Right cardiac atrium (tissue), 5 donors: Measurements from ENCODE around the gene PCBD2. TPM values are rescaled to one million over a fixed set of nuclear protein-coding genes. Genes with fewer than 3 reads are reported as not detected.
"Not testable (repeated sequence)": the region's sequence is repeated elsewhere in the genome, so short reads cannot be mapped to it uniquely, and the experiment has no call there.

Experiments used
- ATAC-seq, 2 donors: fragments of 200-7000 bp; cut with Tn5 transposase; one replicate each; pipeline versions ENCODE4 v1.8.0 to v1.9.1; 2020; ENCODE audit warnings: moderate library complexity in 2 of 2, mild to moderate bottlenecking in 1 of 2
- DNase-seq, 3 donors: peaks; one replicate each; pipeline ENCODE4 v3.0.0-alpha.2; 2020
- H3K27ac ChIP-seq: one replicate; pipeline ENCODE4 v1.5.1; 2013; ENCODE audit warnings: mild to moderate bottlenecking, low read length, control low read depth, moderate library complexity
- H3K27me3 ChIP-seq: one replicate; pipeline ENCODE4 v1.6.1; 2013; ENCODE audit not compliant: control insufficient read depth, insufficient read depth
- H3K4me1 ChIP-seq: one replicate; pipeline ENCODE4 v1.6.1; 2013; ENCODE audit warnings: low read length; ENCODE audit not compliant: control insufficient read depth, insufficient read depth
- H3K4me3 ChIP-seq: one replicate; pipeline ENCODE4 v1.5.1; 2013; ENCODE audit warnings: low read length, control low read depth
- H3K9me3 ChIP-seq: one replicate; pipeline ENCODE4 v1.6.1; 2013; ENCODE audit warnings: low read length; ENCODE audit not compliant: control insufficient read depth
- WGBS: extraction: QIAGEN DNeasy Blood & Tissue Kit; methylation state at CpG from one replicate; pipeline ENCODE4 v1.1.7; 2013; 5-methylcytosine and 5-hydroxymethylcytosine counted together
- intact Hi-C, 4 donors: fragments of 100-400 bp; cut with DNase I; formaldehyde crosslinking; loops; one replicate each; pipeline versions ENCODE4 v1.11.0 to v1.14.0; 2022 to 2023
- polyA plus RNA-seq: library from polyadenylated mRNA; stranded (reverse); fragments of 200-250 nt; gene quantifications from one replicate; pipeline ENCODE4 v1.2.3, GENCODE V29; 2013
- total RNA-seq, 4 donors: library from RNA; stranded (reverse); fragmentation: NEBNext Ultra II Directional; extraction: Animal tissue kit (Norgen Biotek cat#: 25700); gene quantifications; one replicate each; pipeline ENCODE4 v1.2.1, GENCODE V29; 2021
- donor health status: healthy with polysubstance abuse.
- donor health status: DM: no; HTN: yes; CAD: no.
- donor health status: DM: no; HTN: no; CAD: no.
- donor health status: DM: no; HTN: yes; CAD: no; lungs with severe emphysema.
- donor health status: DM: yes; HTN: yes; CAD: no.

Gene PCBD2
- total and polyA plus RNA-seq, 5 donors, result 11.7 to 17.5 (median 14.6) TPM

- H3K27me3 ChIP-seq, ATAC-seq, intact Hi-C loops, DNase-seq, H3K4me3 ChIP-seq, H3K27ac ChIP-seq, H3K9me3 ChIP-seq, H3K4me1 ChIP-seq: not testable (repeated sequence)
- 75% methylated on average over 2 of the region's 3 CpGs for WGBS
Observed at GRCh38 chr5:134880937-134881336, 24.0 kb upstream of the PCBD2 start.

DNA sequence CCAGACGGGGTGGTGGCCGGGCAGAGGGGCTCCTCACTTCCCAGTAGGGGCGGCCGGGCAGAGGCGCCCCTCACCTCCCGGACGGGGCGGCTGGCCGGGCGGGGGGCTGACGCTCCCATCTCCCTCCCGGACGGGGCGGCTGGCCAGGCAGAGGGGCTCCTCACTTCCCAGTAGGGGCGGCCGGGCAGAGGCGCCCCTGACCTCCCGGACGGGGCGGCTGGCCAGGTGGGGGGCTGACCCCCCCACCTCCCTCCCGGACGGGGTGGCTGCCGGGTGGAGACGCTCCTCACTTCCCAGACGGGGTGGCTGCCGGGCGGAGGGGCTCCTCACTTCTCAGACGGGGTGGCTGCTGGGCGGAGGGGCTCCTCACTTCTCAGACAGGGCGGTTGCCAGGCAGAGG, 23.2 kb upstream of the PCBD2 start:
- H3K27me3 ChIP-seq, H3K4me3 ChIP-seq, H3K27ac ChIP-seq, ATAC-seq, intact Hi-C loops, H3K9me3 ChIP-seq, H3K4me1 ChIP-seq: not testable (repeated sequence)
- 98% methylated on average over 26 of the region's 30 CpGs for WGBS
- DNase-seq, result peak in 1 of 3 donors; percentile 62

DNA sequence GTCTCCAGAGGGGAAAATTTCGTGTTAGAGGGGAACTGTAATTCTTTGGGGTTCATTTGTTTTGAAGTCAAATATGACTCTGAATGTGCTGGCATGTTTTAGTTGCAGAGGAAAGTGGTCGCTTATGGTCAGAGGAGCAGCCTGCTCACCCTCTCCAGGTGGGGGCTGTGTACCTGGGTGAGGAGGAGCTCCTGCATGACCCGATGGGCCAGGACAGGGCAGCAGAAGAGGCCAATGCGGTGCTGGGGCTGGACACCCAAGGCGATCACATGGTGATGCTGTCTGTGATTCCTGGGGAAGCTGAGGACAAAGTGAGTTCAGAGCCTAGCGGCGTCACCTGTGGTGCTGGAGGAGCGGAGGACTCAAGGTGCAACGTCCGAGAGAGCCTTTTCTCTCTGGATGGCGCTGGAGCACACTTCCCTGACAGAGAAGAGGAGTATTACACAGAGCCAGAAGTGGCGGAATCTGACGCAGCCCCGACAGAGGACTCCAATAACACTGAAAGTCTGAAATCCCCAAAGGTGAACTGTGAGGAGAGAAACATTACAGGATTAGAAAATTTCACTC, 17.3 kb upstream of the PCBD2 start:
- H3K4me1 ChIP-seq, result peaks cover 3% of the 10 kb centered on the region
- 88% methylated on average over 14 of the region's 14 CpGs for WGBS

DNA sequence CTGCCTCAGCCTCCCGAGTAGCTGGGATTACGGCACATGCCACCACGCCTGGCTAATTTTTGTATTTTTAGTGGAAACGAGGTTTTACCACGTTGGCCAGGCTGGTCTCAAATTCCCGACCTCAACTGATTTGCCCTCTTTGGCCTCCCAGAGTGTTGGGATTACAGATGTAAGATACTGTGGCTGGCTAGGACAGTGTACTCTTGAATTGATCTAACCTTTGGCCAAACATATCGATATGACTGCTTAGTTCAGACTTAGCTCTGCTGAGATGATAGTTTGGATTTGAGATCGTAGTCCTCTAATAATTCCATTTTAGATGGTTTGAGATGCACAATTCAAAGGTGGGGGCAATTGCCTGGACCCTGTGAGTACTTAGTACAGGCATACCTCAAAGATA, 15.6 kb upstream of the PCBD2 start:
- H3K27me3 ChIP-seq, result no peaks in the 10 kb centered on the region
- 96% methylated on average over 8 of the region's 8 CpGs for WGBS
- intact Hi-C loops, result no loop called here
- H3K4me1 ChIP-seq, result peaks cover 3% of the 10 kb centered on the region
- H3K9me3 ChIP-seq, result no peaks in the 10 kb centered on the region
- ATAC-seq (no peak), DNase-seq (no peak)
- no peak overlapping the region for H3K27ac ChIP-seq
- no peak overlapping the region for H3K4me3 ChIP-seq

More for the DNA sequence above, 17.3 kb upstream of the PCBD2 start:
- ATAC-seq (peak; percentile 13 to 19), DNase-seq (no peak)
- no peaks in the 10 kb centered on the region for H3K27me3 ChIP-seq
- no peaks in the 10 kb centered on the region for H3K9me3 ChIP-seq
- intact Hi-C loops, result no loop called here
- no peak overlapping the region for H3K4me3 ChIP-seq
- H3K27ac ChIP-seq, result no peak overlapping the region

- 98% methylated on average over 1 of the region's 1 CpG for WGBS
Observed at GRCh38 chr5:134891473-134891872, 13.5 kb upstream of the PCBD2 start.

DNA sequence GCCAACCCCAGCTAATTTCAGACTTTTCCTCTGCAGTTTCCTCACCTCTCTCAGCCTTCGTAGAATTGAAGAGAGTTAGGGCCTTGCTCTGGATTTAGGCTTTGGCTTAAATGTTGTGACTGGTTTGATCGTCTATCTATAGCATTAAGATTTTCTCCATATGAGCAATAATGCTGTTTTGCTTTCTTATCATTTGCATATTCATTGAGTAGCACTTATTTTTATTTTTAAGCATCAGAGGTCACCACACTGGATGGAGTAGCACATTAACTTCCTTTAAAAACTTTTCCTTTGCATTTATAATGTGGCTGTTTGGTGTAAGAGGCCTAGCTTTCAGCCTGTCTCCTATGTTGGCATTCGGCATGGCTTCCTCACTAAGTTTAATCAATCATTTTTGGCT, 12.6 kb upstream of the PCBD2 start:
- Histone ChIP-seq H3K27me3 (no peaks in the 10 kb centered on the region), H3K27ac (no peak overlapping the region), H3K4me1 (no peaks in the 10 kb centered on the region), H3K4me3 (no peak overlapping the region), H3K9me3 (no peaks in the 10 kb centered on the region)
- intact Hi-C loops, result no loop called here
- WGBS, result 91% methylated on average over 3 of the region's 3 CpGs
- ATAC-seq, result no peak
- DNase-seq, result no peak

More at GRCh38 chr5:134891473-134891872, 13.5 kb upstream of the PCBD2 start:
- Histone ChIP-seq H3K4me1 (peaks cover 2% of the 10 kb centered on the region), H3K27ac (no peak overlapping the region), H3K9me3 (no peaks in the 10 kb centered on the region), H3K27me3 (no peaks in the 10 kb centered on the region), H3K4me3 (no peak overlapping the region)
- ATAC-seq, result no peak
- DNase-seq, result no peak
- intact Hi-C loops, result no loop called here

DNA sequence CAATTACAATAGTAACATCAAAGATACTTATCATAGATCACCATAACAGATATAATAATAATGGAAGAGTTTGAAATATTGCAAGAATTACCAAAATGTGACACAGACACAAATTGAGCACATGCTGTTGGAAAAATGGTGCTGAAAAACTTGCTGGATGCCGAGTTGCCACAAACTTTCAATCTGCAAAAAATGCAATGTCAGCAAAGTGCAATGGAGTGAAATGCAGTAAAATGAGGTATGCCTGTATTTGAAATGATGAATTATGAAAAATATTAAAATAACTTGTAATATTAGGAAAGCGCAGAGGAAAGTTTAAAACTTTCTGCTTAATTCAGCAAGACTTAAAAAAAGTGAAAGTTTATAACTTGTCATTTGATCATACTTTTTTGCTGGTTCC, 12.0 kb upstream of the PCBD2 start:
- WGBS, result 89% methylated on average over 2 of the region's 2 CpGs
- Histone ChIP-seq H3K4me1 (no peaks in the 10 kb centered on the region), H3K4me3 (no peak overlapping the region), H3K27me3 (no peaks in the 10 kb centered on the region), H3K27ac (no peak overlapping the region), H3K9me3 (no peaks in the 10 kb centered on the region)
- ATAC-seq, result no peak
- intact Hi-C loops, result no loop called here
- no peak for DNase-seq

DNA sequence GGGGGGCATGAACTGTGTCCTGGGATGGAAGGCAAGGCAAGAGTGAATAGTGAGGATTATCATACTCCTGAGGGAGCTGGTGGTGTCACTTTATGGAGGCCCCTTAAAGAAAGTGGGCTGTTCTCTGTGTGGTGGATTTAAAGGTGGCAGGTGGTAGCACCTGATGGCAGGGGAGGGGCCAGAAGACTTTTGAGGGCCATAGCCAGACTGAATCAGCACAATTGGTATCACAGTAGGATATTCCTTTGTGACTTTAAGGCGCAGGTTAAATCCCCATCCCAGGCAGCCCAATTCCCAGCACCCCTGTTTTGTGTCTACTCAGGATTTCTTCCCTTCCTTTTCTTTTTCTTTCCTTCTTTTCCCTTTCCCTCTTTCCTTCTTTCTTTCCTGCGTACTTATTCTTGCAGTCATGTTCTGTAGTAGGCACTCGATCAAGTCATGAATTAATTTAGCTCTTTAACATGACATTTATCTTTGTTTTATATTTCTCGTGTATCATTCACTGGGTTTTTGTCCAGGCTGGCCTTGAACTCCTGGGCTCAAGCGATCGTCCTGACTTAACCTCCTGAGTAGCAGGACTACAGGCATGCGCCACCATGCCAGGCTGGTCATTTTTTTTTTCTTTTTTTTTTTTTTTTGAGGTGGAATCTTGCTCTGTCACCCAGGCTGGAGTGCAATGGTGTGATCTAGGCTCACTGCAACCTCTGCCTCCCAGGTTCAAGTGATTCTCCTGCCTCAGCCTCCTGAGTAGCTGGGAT, 11.0 kb upstream of the PCBD2 start:
- Histone ChIP-seq H3K9me3 (no peaks in the 10 kb centered on the region), H3K4me3 (no peak overlapping the region), H3K4me1 (no peaks in the 10 kb centered on the region), H3K27me3 (no peaks in the 10 kb centered on the region), H3K27ac (no peak overlapping the region)
- intact Hi-C loops, result no loop called here
- 94% methylated on average over 7 of the region's 7 CpGs for WGBS
- ATAC-seq, result no peak
- no peak for DNase-seq

DNA sequence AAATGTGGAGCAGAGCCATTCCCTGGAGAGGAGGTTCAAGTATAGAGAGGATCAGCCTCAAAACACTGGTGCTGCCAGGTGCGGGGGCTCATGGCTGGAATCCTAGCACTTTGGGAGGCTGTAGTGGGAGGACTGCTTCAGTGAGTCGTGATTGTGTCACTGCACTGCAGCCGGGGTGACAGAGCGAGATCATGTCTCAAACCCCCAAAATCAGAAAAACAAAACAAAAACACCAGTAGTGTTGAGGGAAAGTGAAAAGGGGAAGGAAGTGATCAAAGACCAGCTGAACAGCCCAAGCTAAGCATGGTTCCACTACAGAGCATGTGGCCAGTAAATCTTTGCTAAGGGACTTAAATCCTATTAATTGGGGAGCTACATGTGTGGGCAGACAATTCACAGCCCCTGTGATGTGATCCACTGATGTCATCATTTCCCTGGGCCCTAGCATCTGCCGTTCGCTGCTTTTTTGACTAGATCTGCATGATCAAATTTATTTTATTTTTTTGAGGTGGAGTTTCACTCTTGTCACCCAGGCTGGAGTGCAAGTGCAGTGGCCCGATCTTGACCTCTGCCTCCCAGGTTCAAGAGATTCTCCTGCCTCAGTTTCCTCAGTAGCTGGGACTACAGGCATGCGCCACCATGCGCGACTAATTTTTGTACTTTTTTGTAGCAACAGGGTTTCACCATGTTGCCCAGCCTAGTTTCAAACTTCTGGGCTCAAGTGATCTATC, 2.7 kb upstream of the PCBD2 start:
- no peak overlapping the region for H3K27ac ChIP-seq
- no peak for ATAC-seq
- no peaks in the 10 kb centered on the region for H3K9me3 ChIP-seq
- H3K4me3 ChIP-seq, result no peak overlapping the region
- H3K27me3 ChIP-seq, result no peaks in the 10 kb centered on the region
- no peak for DNase-seq
- H3K4me1 ChIP-seq, result no peaks in the 10 kb centered on the region
- 80% methylated on average over 10 of the region's 10 CpGs for WGBS
- intact Hi-C loops, result loop anchor here in 1 of 4 donors (10.0 kb wide), 2 partner anchors 57 to 147 kb away; partner anchors contain the start of genes C5orf24 and DDX46

DNA sequence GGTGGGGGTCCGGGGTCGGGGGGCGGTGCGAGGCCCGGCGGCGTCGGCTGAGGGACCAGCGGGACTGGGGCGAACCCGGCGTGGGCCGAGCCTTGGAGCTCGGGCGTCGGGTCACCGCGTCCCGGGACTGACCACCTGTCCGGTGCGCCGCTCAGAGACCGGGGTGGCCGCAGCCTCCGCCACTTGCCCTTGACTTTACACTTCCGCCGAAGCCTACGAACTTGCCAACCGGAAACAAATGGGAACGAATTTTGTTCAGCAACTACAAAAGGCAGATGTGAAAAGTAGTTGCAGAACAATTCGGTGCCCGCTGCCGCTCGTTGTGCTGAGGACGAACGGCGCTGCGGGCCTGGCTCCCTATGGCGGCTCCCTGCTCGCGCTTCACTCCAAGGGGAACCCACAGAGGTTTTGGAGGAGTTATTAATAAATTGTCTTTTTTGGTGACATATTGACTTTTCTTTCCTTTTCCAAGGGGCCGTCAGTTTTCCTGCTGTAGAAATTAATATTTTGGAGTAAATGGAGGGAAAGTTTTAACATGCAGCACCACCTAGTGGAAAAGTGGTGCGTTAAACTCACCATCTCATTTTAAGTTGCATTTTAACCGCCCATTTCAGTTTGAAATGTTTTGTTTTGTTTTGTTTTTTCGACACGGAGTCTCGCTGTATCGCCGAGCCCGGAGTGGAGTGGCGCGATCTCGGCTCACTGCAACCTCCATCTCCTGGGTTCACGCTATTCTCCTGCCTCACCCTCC, 490 bp downstream of the PCBD2 start:
- Histone ChIP-seq H3K9me3 (no peaks in the 10 kb centered on the region), H3K27ac (peak overlapping the region; percentile 93), H3K27me3 (no peaks in the 10 kb centered on the region), H3K4me1 (no peaks in the 10 kb centered on the region), H3K4me3 (peak overlapping the region; percentile 71)
- DNase-seq, result peak in 1 of 3 donors; percentile 79
- intact Hi-C loops, result loop anchor here in 2 of 4 donors (5.0 to 10.0 kb wide), 3 partner anchors 61 to 168 kb away; partner anchors contain the start of genes C5orf24 (in 1 of the 2), CAMLG (in 1 of the 2) and DDX46 (in 1 of the 2)
- ATAC-seq, result peak; percentile 64 to 70
- under 1% methylated on average over 54 of the region's 54 CpGs for WGBS
